CD4-positive, alpha-beta T cell treated with Interleukin-15 for 1 hour (primary cell): ENCODE data around the gene ADAMTS19.
"Not testable (repeated sequence)": the region's sequence is repeated elsewhere in the genome, so short reads cannot be mapped to it uniquely, and the experiment has no call there.

Experiments used
- DNase-seq: peaks from one replicate; pipeline ENCODE4 v3.0.0-alpha.2; 2020

ADAMTS19 gene

DNA sequence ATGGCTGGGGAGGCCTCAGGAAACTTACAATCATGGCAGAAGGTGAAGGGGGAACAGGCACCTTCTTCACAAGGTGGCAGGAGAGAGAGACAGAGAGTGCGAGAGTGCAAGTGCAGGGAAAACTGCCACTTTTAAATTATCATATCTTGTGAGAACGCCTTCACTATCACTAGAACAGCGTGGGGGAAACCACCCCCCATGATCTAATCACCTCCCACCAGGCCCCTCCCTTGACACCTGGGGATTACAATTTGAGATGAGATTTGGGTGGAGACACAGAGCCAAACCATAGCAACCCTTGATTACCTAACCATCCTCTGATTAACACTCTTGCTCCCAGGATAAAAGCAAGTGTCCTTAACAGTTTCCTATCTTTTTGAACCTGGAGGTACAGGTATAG lies 21.1 kb downstream of the ADAMTS19 start:
- DNase-seq, result no peak

- no peak for DNase-seq
Measured at GRCh38 chr5:129496421-129496820, 36.3 kb downstream of the ADAMTS19 start.

DNA sequence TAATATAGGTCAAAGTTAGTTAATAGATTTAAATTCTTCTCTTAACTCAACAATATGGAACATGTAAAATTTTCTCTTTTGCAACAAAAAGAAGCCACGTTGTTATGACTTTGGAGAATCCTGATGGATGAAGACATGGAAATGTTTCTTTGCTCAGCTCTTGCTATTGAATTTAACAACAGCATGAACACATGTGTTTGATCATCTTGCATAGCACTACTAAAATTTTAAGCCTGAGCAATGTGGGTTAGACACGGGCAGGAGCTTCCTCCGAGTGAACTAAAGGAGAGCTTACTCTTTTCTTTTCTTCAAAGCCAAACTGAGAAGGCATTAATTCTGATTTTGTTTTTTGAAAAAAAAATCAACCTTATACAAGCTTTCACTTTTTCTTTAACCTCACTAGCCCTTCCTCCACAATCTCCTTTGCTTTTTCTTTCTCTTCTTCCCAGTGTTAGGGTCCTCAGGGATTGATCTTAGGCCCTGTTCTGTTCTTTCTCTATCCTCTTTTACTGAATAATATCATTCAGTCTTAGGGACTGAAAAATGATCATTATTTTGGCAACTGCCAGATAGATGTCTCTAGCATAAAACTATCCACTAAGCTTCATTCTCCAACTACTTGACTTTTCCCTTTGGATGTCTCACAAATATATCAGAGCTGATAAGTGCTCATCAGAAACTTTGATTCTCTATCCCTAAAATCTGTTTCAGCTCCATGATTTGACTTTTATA lies 36.9 kb downstream of the ADAMTS19 start:
- DNase-seq, result no peak

DNA sequence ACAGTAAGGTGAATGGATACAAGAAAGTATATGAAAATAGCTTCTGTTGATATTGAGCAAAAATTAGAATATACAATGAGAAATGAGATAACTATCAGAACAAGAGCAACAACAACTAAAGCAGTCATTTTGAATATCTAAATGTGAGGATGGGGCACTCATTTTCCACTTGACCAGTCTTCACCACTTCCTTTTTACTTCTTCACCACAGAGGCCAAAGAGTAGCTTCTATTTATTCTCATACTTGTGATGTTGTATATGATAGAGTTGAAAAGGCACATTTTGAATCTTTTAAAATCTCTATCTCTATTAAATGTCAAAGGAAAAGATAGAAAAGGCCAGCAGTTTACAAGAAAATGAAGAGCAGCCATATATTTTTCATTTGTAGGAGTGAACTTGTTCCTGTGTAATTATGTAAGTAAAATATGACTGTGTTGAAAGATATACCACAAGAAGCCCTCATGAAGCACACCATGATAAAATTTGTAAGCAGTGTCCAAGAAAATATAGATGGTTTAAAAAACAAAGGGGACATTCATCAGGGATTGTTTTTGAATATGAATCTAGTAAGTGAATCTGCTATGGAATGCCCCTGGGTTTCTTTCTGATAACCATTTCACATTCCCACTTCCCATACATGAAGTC lies 39.2 kb downstream of the ADAMTS19 start:
- no peak for DNase-seq

DNA sequence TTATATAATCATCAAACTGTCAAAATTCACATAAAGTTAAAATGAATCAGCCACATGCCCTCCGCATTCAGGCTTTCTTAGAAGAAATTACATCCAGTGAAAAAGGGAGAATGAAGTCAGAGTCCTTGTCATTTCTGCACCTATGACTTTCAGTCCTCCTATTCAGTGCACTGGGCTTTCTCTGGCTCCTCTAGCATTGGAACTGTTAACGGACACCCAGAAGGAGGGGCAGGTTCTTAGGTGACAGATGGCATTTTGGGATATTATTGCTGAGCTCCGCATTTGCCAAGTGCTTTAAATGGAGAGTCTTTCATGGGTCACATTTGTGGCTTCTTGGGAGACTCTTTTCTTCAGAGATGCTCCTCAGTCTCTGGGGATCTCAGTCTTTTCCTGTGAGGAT lies 40.0 kb downstream of the ADAMTS19 start:
- DNase-seq, result no peak

GRCh38 chr5:129506086-129506485 lies 46.0 kb downstream of the ADAMTS19 start:
- DNase-seq, result no peak

- DNase-seq, result no peak
Measured at GRCh38 chr5:129506950-129507349, 46.9 kb downstream of the ADAMTS19 start.

- DNase-seq, result no peak
Measured at GRCh38 chr5:129507527-129507926, 47.4 kb downstream of the ADAMTS19 start.

DNA sequence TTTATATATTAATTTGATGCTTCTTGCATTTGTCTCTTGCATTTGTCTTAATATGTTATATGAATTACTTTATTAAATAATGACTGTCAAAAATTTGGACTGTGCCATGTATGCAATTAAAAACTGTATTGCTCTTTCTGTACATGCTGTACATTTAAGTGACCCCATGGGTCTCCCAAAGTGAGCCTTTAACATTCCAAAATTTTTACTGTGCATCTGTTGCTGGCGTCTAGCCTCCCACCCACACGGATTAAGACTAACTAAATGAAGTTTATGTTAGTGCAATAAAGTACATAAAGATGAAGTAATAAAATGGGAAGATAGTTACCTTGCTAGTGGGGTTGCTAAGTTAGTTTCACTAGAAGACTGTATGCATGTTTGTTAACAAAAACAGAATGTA lies 48.5 kb downstream of the ADAMTS19 start:
- no peak for DNase-seq

DNA sequence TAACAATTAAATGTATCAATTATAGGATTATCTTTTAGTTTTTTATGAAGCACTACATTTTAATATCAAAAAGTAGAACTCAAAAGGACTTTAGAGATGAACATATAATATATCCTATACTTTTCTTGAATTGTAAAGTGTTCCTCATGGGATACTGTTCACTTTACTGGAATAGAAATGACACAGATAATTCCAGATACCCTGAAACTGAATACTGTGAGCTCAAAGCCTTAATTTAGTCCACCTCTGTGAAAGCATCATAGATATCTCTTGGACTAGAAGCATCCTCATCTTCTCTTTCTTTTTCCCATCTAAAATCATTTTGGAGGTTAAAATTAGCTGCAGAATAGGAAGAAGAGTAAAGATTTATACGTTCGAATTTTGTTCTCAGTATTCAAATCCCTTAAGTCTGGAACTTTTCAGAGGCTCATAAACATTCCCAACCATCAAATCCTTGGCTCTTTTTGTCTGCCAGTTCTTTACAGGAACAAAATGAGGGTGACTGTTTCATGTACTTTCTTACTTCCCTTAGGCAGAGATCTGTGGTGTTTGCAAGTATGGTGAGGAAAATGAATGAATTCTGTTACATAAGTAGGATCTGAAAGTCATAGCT lies 49.4 kb downstream of the ADAMTS19 start:
- no peak for DNase-seq

GRCh38 chr5:129511291-129511690 lies 51.2 kb downstream of the ADAMTS19 start:
- no peak for DNase-seq

- no peak for DNase-seq
Measured at GRCh38 chr5:129541051-129541450, 81.0 kb downstream of the ADAMTS19 start.

- DNase-seq, result no peak
Measured at GRCh38 chr5:129541648-129542251, 81.7 kb downstream of the ADAMTS19 start.

GRCh38 chr5:129547137-129547536 lies 87.0 kb downstream of the ADAMTS19 start:
- DNase-seq, result no peak

GRCh38 chr5:129554134-129554904 lies 94.2 kb downstream of the ADAMTS19 start:
- no peak for DNase-seq

DNA sequence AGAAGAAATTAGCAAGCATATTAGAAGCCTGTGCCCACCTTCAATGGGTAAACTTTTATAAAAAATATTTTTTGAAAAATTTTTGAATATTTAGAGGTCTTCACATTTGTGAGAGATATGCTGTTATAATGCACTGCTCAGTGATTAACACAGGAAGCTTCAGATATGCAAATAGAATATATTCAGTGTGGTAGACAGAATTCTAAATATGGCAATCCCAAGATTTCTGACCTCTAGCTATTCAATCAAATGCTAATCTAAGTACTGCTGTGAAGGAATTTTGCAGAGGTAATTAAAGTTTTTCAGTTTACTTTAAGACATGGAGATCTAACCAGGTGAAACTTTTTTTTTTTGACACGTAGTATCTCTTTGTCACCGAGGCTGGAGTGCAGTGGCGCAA lies 103.5 kb downstream of the ADAMTS19 start:
- no peak for DNase-seq

- no peak for DNase-seq
Measured at GRCh38 chr5:129569295-129569694, 109.2 kb downstream of the ADAMTS19 start.

DNA sequence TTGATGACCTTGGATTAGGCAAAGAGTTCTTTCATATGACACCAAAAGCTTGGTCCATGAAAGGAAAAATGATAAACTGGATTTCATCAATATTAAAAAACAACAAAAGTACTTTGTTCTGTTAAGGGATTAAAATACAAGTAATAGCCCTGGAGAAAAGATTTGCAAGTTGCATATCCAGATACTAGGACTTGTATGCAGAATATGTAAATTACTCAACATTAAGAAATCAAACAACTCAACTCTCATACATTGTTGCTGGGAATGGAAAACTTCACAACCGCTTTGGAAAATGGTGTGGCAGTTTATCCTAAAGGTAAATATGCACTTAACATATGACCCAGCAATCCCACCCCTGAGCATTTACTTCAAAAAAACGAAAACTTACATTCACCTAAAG lies 112.0 kb downstream of the ADAMTS19 start:
- DNase-seq, result no peak

DNA sequence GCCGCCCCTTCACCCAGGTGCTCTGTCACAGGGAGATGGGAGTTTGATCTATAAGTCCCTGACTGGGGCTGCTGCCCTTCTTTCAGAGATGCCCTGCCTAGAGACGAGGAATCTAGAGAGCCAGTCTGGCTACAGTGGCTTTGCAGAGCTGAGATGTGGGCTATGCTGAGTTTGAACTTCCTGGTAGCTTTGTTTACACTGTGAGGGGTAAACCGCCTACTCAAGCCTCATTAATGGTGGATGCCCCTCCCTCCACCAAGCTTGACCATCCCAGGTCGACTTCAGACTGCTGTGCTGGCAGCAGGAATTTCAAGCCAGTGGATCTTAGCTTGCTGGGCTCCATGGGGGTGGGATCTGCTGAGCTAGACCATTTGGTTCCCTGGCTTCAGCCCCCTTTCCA lies 124.4 kb downstream of the ADAMTS19 start:
- DNase-seq, result not testable (repeated sequence)

GRCh38 chr5:129591508-129592160 lies 131.5 kb downstream of the ADAMTS19 start:
- no peak for DNase-seq

DNA sequence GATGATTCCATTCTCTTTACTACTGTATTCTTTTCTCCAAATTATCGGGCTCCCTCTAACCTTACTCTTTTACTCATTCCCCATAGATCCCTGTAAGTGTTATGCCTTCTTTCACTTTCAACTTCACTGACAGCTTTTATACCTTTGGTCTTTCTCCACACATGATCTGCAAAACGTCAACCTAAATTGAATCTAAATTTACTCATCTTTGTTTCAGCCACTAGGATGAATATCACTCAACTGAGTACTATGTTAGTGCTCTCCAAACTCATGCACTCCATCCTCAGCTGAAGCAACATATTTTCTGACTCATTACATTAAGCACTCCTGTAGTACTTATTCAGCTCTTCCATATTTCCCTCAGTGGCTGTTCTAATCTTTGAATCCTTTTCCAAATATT lies 133.4 kb downstream of the ADAMTS19 start:
- DNase-seq, result no peak

DNA sequence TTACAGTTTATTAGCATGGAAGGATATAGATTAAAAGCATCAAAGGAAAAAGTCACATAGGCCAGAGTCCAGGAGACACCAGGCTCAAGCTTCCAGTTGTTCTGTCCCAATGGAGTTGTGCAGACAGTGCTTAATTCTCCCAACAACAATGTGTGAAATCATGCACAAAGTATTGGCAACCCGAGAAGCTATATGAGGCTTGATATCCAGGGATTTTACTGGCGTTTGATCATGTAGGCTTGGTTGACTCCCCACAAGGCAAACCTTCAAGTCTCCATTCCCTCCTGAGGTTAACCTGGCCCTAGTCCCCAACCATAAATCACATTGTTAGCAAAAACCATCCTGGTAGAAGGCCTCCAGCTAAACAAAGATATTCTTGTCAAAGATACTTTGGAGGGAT lies 141.5 kb downstream of the ADAMTS19 start:
- no peak for DNase-seq

GRCh38 chr5:129608350-129608749 lies 148.3 kb downstream of the ADAMTS19 start:
- DNase-seq, result no peak
